MM.1S (cell line): Measurements from ENCODE around the gene WDR72.

ENCODE experiments used
- EZH2phosphoT487 ChIP-seq: fragments of 300-600 bp; sonication (generic); IDR thresholded peaks from 2 replicates; pipeline ENCODE4 v1.6.1; 2018; ENCODE audit warnings: antibody characterized with exemption, low read length
- TF ChIP-seq, protein P1 (sequence below): fragments of 300-600 bp; sonication (generic); IDR thresholded peaks from 2 replicates; pipeline ENCODE4 v1.5.1; 2016; ENCODE audit warnings: antibody characterized with exemption, low read length, mixed read lengths

- TF ChIP-seq, protein P1, sequence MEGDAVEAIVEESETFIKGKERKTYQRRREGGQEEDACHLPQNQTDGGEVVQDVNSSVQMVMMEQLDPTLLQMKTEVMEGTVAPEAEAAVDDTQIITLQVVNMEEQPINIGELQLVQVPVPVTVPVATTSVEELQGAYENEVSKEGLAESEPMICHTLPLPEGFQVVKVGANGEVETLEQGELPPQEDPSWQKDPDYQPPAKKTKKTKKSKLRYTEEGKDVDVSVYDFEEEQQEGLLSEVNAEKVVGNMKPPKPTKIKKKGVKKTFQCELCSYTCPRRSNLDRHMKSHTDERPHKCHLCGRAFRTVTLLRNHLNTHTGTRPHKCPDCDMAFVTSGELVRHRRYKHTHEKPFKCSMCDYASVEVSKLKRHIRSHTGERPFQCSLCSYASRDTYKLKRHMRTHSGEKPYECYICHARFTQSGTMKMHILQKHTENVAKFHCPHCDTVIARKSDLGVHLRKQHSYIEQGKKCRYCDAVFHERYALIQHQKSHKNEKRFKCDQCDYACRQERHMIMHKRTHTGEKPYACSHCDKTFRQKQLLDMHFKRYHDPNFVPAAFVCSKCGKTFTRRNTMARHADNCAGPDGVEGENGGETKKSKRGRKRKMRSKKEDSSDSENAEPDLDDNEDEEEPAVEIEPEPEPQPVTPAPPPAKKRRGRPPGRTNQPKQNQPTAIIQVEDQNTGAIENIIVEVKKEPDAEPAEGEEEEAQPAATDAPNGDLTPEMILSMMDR, result no peak
- no peak for TF ChIP-seq EZH2phosphoT487
These were observed 288.7 kb downstream of the WDR72 start for GRCh38 chr15:53470743-53471142.
